OCI-LY7 (cell line): Measurements from ENCODE around the gene OLAH.

ENCODE experiments used
- CTCF ChIP-seq: fragments of 200-600 bp; sonication (generic); conservative IDR thresholded peaks from 2 replicates; pipeline ENCODE4 v1.5.1; 2014; ENCODE audit warnings: mild to moderate bottlenecking, antibody characterized with exemption, low read length, moderate library complexity, mixed read lengths
- EZH2phosphoT487 ChIP-seq: fragments of 200-600 bp; sonication (generic); IDR thresholded peaks from 2 replicates; pipeline ENCODE4 v1.6.1; 2018; ENCODE audit warnings: low read depth, borderline replicate concordance, mild to moderate bottlenecking, mixed run types, antibody characterized with exemption, low read length, moderate library complexity, mixed read lengths

GRCh38 chr10:15027741-15028140, 16.0 kb upstream of the OLAH start:
- TF ChIP-seq CTCF (no peak), EZH2phosphoT487 (no peak)
